ENCODE measurements around the gene FRS3. TPM values are rescaled to one million over a fixed set of nuclear protein-coding genes. Genes with fewer than 3 reads are reported as not detected.
"Not testable (repeated sequence)": the region's sequence is repeated elsewhere in the genome, so short reads cannot be mapped to it uniquely, and the experiment has no call there.

The FRS3 gene
- total RNA-seq, 1 experiment from 2014 or later, result 9.5 TPM

GRCh38 chr6:41815587-41815986, 35.9 kb upstream of the FRS3 start:
- Histone ChIP-seq H4K20me1 (ENCODE audit: insufficient read depth, low read depth, low read length) (no peaks in the 10 kb centered on the region), H2AFZ (ENCODE audit: low read length) (no peak overlapping the region)

GRCh38 chr6:41814629-41815028, 34.9 kb upstream of the FRS3 start:
- no peaks in the 10 kb centered on the region for H3K27me3 ChIP-seq (ENCODE audit: low read length)
- DNase-seq, result no peak
- H3K27ac ChIP-seq (ENCODE audit: low read length), result no peak overlapping the region
- no peaks in the 10 kb centered on the region for H4K20me1 ChIP-seq (ENCODE audit: insufficient read depth, low read depth, low read length)
- no peaks in the 10 kb centered on the region for H3K9me2 ChIP-seq (replicated peaks; ENCODE audit: insufficient read depth, low read length)
- no peaks in the 10 kb centered on the region for H3K9me3 ChIP-seq (ENCODE audit: low read length)
- H3K79me2 ChIP-seq (ENCODE audit: low read length), result 0 out of 2 replicates have a peak, but pooled peaks cover 5% of the 10 kb centered on the region
- H3K4me3 ChIP-seq (ENCODE audit: low read length), result no peak overlapping the region
- no peak overlapping the region for H3K9ac ChIP-seq (ENCODE audit: low read length)
- H3K36me3 ChIP-seq (ENCODE audit: insufficient read depth, low read length), result no peaks in the 10 kb centered on the region
- H2AFZ ChIP-seq (ENCODE audit: low read length), result no peak overlapping the region
- peaks cover 34% of the 10 kb centered on the region for H3K4me1 ChIP-seq (ENCODE audit: low read length)
- H3K4me2 ChIP-seq (ENCODE audit: low read depth, low read length, poor library complexity, severe bottlenecking), result no peak overlapping the region

More at GRCh38 chr6:41815587-41815986, 35.9 kb upstream of the FRS3 start:
- no peaks in the 10 kb centered on the region for H3K9me2 ChIP-seq (replicated peaks; ENCODE audit: insufficient read depth, low read length)
- H3K4me1 ChIP-seq (ENCODE audit: low read length), result peaks cover 35% of the 10 kb centered on the region
- no peaks in the 10 kb centered on the region for H3K9me3 ChIP-seq (ENCODE audit: low read length)
- H3K9ac ChIP-seq (ENCODE audit: low read length), result no peak overlapping the region
- 0 out of 2 replicates have a peak, but pooled peaks cover 5% of the 10 kb centered on the region for H3K79me2 ChIP-seq (ENCODE audit: low read length)
- H3K4me2 ChIP-seq (ENCODE audit: low read depth, low read length, poor library complexity, severe bottlenecking), result no peak overlapping the region
- H3K27me3 ChIP-seq (ENCODE audit: low read length), result no peaks in the 10 kb centered on the region
- no peak for DNase-seq
- no peak overlapping the region for H3K27ac ChIP-seq (ENCODE audit: low read length)
- no peak overlapping the region for H3K4me3 ChIP-seq (ENCODE audit: low read length)
- no peaks in the 10 kb centered on the region for H3K36me3 ChIP-seq (ENCODE audit: insufficient read depth, low read length)

DNA sequence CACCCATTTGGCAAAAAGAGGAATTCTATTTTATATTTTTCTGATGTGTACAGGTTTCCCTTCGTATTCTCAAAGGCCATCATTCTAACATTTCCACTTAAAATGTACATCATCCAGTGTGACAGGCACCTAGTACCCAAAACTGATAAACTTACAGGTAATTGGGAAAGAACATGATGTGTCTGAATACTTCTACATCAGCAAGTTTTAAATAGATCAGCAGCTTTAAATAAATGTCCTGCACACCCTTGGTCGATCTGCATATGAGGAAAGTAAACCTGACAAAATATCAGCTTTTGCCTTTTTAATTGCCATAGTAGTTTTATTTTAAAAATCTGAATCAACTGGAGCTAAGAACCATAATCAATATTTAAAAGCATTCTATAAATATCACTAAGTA, 34.3 kb upstream of the FRS3 start:
- H3K27me3 ChIP-seq (ENCODE audit: low read length), result no peaks in the 10 kb centered on the region
- no peak overlapping the region for H2AFZ ChIP-seq (ENCODE audit: low read length)
- no peaks in the 10 kb centered on the region for H3K9me2 ChIP-seq (replicated peaks; ENCODE audit: insufficient read depth, low read length)
- no peaks in the 10 kb centered on the region for H3K36me3 ChIP-seq (ENCODE audit: insufficient read depth, low read length)
- peak overlapping the region; percentile 23; the same call in 1 of the 2 replicates for H3K27ac ChIP-seq (ENCODE audit: low read length)
- peaks cover 28% of the 10 kb centered on the region for H3K4me1 ChIP-seq (ENCODE audit: low read length)
- no peak overlapping the region for H3K4me3 ChIP-seq (ENCODE audit: low read length)
- no peak overlapping the region for H3K4me2 ChIP-seq (ENCODE audit: low read depth, low read length, poor library complexity, severe bottlenecking)
- H4K20me1 ChIP-seq (ENCODE audit: insufficient read depth, low read depth, low read length), result no peaks in the 10 kb centered on the region
- H3K79me2 ChIP-seq (ENCODE audit: low read length), result no peaks in the 10 kb centered on the region
- no peak overlapping the region for H3K9ac ChIP-seq (ENCODE audit: low read length)
- no peak for DNase-seq
- no peaks in the 10 kb centered on the region for H3K9me3 ChIP-seq (ENCODE audit: low read length)

GRCh38 chr6:41813469-41813868, 33.8 kb upstream of the FRS3 start:
- peaks cover 23% of the 10 kb centered on the region for H3K4me1 ChIP-seq (ENCODE audit: low read length)
- no peak for DNase-seq
- no peak overlapping the region for H3K4me2 ChIP-seq (ENCODE audit: low read depth, low read length, poor library complexity, severe bottlenecking)
- no peaks in the 10 kb centered on the region for H3K9me3 ChIP-seq (ENCODE audit: low read length)
- H3K9ac ChIP-seq (ENCODE audit: low read length), result no peak overlapping the region
- H3K79me2 ChIP-seq (ENCODE audit: low read length), result no peaks in the 10 kb centered on the region
- H3K27ac ChIP-seq (ENCODE audit: low read length), result no peak overlapping the region
- H3K27me3 ChIP-seq (ENCODE audit: low read length), result no peaks in the 10 kb centered on the region
- H3K9me2 ChIP-seq (replicated peaks; ENCODE audit: insufficient read depth, low read length), result no peaks in the 10 kb centered on the region
- no peak overlapping the region for H3K4me3 ChIP-seq (ENCODE audit: low read length)
- H2AFZ ChIP-seq (ENCODE audit: low read length), result no peak overlapping the region
- H3K36me3 ChIP-seq (ENCODE audit: insufficient read depth, low read length), result no peaks in the 10 kb centered on the region
- no peaks in the 10 kb centered on the region for H4K20me1 ChIP-seq (ENCODE audit: insufficient read depth, low read depth, low read length)

GRCh38 chr6:41811946-41812345, 32.2 kb upstream of the FRS3 start:
- H3K4me3 ChIP-seq (ENCODE audit: low read length); H3K79me2 ChIP-seq (ENCODE audit: low read length); H2AFZ ChIP-seq (ENCODE audit: low read length); H3K4me2 ChIP-seq (ENCODE audit: low read depth, low read length, poor library complexity, severe bottlenecking); DNase-seq; H3K9ac ChIP-seq (ENCODE audit: low read length); H4K20me1 ChIP-seq (ENCODE audit: insufficient read depth, low read depth, low read length); H3K27ac ChIP-seq (ENCODE audit: low read length); H3K9me2 ChIP-seq (replicated peaks; ENCODE audit: insufficient read depth, low read length); H3K9me3 ChIP-seq (ENCODE audit: low read length); H3K27me3 ChIP-seq (ENCODE audit: low read length); H3K36me3 ChIP-seq (ENCODE audit: insufficient read depth, low read length): not testable (repeated sequence)
- peaks cover 22% of the 10 kb centered on the region for H3K4me1 ChIP-seq (ENCODE audit: low read length)

GRCh38 chr6:41811095-41811494, 31.4 kb upstream of the FRS3 start:
- no peak for DNase-seq
- no peaks in the 10 kb centered on the region for H3K27me3 ChIP-seq (ENCODE audit: low read length)
- H3K4me3 ChIP-seq (ENCODE audit: low read length), result no peak overlapping the region
- no peak overlapping the region for H2AFZ ChIP-seq (ENCODE audit: low read length)
- H3K36me3 ChIP-seq (ENCODE audit: insufficient read depth, low read length), result no peaks in the 10 kb centered on the region
- no peaks in the 10 kb centered on the region for H4K20me1 ChIP-seq (ENCODE audit: insufficient read depth, low read depth, low read length)
- peaks cover 20% of the 10 kb centered on the region for H3K4me1 ChIP-seq (ENCODE audit: low read length)
- H3K4me2 ChIP-seq (ENCODE audit: low read depth, low read length, poor library complexity, severe bottlenecking), result no peak overlapping the region
- no peaks in the 10 kb centered on the region for H3K9me3 ChIP-seq (ENCODE audit: low read length)
- H3K79me2 ChIP-seq (ENCODE audit: low read length), result no peaks in the 10 kb centered on the region
- H3K9me2 ChIP-seq (replicated peaks; ENCODE audit: insufficient read depth, low read length), result no peaks in the 10 kb centered on the region
- H3K27ac ChIP-seq (ENCODE audit: low read length), result no peak overlapping the region
- H3K9ac ChIP-seq (ENCODE audit: low read length), result no peak overlapping the region

GRCh38 chr6:41805830-41806774, 26.4 kb upstream of the FRS3 start:
- peaks cover 4% of the 10 kb centered on the region; the same call in 1 of the 2 replicates for H3K4me1 ChIP-seq (ENCODE audit: low read length)
- no peak overlapping the region for H3K4me2 ChIP-seq (ENCODE audit: low read depth, low read length, poor library complexity, severe bottlenecking)
- H3K36me3 ChIP-seq (ENCODE audit: insufficient read depth, low read length), result no peaks in the 10 kb centered on the region
- H3K79me2 ChIP-seq (ENCODE audit: low read length), result peaks cover 6% of the 10 kb centered on the region
- H3K4me3 ChIP-seq (ENCODE audit: low read length), result no peak overlapping the region
- no peak overlapping the region for H2AFZ ChIP-seq (ENCODE audit: low read length)
- H3K27me3 ChIP-seq (ENCODE audit: low read length), result no peaks in the 10 kb centered on the region
- H3K9me3 ChIP-seq (ENCODE audit: low read length), result no peaks in the 10 kb centered on the region
- no peak for DNase-seq
- H3K9ac ChIP-seq (ENCODE audit: low read length), result no peak overlapping the region
- no peaks in the 10 kb centered on the region for H3K9me2 ChIP-seq (replicated peaks; ENCODE audit: insufficient read depth, low read length)
- no peaks in the 10 kb centered on the region for H4K20me1 ChIP-seq (ENCODE audit: insufficient read depth, low read depth, low read length)
- H3K27ac ChIP-seq (ENCODE audit: low read length), result no peak overlapping the region

DNA sequence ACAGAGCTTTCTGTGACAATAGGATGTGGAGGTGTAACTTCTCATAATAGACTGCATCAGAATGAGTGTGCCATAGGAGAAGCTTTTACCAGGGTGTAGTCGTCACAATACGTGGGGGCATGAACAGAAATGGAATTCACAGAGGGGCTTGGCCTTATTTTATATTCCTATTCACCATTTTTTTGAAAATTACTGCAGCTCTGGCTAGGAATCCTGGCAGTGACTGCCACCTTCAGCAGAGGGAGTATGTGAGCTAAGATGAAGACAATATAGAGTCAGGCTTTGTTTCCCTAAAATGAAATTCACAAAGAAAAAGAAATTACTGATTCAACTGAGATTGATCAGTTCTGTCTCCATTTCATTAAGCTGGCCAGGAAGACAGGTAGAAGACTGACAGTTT, 21.7 kb upstream of the FRS3 start:
- Histone ChIP-seq H3K9me2 (replicated peaks; ENCODE audit: insufficient read depth, low read length) (no peaks in the 10 kb centered on the region), H2AFZ (ENCODE audit: low read length) (no peak overlapping the region), H3K27me3 (ENCODE audit: low read length) (no peaks in the 10 kb centered on the region), H4K20me1 (ENCODE audit: insufficient read depth, low read depth, low read length) (no peaks in the 10 kb centered on the region), H3K4me1 (ENCODE audit: low read length) (no peaks in the 10 kb centered on the region), H3K9ac (ENCODE audit: low read length) (no peak overlapping the region), H3K79me2 (ENCODE audit: low read length) (peaks cover 17% of the 10 kb centered on the region), H3K9me3 (ENCODE audit: low read length) (no peaks in the 10 kb centered on the region), H3K4me3 (ENCODE audit: low read length) (no peak overlapping the region), H3K4me2 (ENCODE audit: low read depth, low read length, poor library complexity, severe bottlenecking) (no peak overlapping the region), H3K27ac (ENCODE audit: low read length) (no peak overlapping the region), H3K36me3 (ENCODE audit: insufficient read depth, low read length) (no peaks in the 10 kb centered on the region)
- DNase-seq, result peak; percentile 74

Data from Karpas-422 (cell line).